ENCODE results near the gene PPP4R3A.
A peak's percentile ranks its signal among the peaks of the same experiment; 100 is the strongest.
"Not testable (repeated sequence)": the region's sequence is repeated elsewhere in the genome, so short reads cannot be mapped to it uniquely, and the experiment has no call there.

The PPP4R3A gene

DNA sequence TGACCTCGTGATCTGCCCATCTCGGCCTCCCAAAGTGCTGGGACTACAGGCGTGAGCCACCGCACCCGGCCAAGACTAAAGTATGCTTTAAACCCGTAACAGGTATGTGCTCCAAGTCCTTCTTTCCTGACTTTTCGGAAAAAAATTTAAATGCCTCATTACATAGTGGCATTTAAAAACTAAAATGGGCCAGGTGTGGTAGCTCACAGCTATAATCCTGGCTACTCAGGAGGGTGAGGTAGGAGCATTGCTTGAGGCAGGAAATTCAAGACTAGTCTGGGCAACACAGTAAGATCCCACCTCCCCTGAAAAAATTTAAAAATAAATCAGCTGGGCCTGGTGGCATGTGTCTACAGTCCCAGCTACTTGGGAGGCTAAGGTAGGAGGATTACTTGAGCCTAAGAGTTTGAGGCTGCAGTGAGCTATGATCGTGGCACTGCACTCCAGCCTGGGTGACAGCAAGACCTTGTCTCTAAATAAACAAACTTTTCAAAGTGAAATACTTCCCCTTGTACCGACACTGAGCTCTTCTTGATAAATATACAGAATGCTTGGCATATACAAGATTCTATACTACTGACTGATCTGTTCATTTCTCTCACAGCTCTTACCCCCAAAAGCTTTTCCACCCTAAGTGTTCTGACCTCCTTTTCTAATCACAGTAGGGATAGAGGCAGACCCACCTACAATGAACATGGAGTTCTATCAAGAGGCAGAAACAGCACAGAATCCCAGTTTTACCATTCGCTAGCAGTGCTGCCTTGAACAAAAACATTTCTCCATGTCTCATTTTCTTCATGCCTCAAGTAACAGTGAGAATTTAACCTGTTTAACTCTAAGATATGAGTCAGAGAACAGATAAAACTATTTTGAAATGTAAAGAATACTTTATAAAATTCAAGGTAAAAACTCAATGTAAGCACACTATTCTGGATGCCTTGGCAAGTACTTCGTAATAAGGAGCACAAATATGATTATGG lies 7.9 kb downstream of the PPP4R3A start:
- no peak for DNase-seq

DNA sequence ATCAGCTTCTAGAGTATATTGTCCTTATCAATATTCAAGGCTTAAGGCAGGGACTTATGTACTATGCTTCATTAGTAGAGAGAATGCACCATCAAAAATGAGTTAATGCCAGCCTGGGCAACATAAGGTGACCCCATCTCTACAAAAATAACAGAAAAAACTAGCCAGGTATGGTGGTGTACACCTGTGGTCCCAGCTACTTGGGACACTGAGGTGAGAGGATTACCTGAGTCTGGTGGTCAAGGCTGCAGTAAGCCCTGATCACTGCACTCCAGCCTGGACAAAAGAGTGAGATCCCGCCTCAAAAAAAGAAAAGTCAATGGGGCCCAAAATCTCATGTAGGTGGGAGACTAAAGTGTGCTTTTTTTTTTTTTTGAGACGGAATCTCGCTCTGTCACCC lies 8.8 kb downstream of the PPP4R3A start:
- DNase-seq = no peak

DNA sequence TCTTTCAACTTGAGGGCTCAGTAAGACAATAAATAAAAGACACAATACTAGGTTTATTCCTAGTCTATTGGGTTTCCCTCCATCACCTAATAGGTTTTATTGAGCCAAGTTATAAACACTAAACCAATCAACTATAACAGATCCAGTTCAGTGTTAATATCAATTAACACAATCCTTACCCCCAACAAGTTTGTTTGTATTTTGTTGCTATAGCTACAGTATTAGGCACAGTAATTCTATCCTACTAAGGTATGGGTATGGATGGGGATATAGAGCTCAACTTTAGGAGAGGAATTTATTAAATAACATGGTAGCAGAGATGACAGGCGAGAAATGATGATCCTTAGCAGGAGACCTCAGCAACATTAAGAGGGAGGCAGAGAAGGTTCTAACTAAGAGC lies 13.3 kb downstream of the PPP4R3A start:
- no peak for DNase-seq

DNA sequence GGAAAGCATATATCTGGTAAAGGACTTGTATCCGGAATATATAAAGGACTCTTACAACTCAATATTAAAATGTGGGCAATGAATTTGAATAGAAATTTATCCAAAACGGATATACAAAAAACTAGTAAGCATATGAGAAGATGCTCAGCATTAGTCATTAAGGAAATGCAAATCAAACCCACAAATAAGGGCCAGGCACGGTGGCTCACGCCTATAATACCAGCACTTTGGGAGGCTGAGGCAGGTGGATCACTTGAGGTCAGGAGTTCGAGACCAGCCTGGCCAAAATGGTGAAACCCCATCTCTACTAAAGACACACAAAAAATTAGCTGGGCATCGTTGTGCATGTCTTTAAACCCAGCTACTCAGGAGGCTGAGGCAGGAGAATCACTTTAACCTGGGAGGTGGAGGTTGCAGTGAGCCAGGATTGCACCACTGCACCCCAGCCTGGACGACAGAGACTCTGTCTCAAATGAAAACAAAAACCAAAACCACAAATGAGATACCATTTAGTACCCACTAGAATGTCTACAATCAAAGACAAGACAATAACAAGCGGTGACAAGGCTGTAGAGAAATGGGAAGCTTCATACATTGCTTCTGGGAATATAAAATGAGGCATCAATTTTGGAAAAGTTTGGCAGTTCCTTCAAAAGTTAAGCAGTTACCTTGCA lies 15.6 kb downstream of the PPP4R3A start:
- not testable (repeated sequence) for DNase-seq

DNA sequence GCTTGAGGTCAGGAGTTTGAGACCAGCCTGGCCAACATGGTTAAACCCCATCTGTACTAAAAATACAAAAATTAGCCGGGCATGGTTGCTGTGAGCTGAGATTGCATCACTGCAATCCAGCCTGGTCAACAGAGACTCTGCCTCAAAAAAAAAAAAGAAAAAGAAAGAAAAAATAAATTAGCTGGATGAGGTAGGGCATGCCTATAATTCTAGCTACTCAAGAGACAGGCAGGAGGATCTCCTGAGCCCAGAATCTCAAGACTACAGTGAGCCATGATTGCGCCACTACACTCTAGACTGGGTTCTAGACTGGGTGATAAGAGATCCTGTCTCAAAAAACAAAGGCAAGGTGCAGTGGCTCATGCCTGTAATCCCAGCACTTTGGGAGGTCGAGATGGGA lies 16.9 kb downstream of the PPP4R3A start:
- peak; percentile 21 for DNase-seq

DNA sequence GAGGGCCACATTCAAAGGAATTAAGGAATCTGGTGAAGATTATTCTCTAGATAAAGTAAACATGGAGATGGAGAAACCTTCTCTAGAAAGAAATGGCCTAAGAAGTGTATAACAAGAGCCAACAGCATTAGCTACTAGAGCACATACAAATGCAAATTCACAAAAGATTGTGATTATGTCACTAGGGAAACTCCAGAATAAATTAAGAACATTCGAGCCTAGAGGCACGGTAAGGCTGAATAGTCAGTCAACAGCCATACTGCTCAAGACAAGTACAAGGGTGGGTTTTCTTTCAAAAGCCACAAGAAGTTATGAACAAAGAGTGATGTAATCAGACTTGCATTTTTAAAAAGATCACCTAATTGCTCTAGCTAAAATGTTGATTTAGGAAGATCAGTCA lies 25.4 kb downstream of the PPP4R3A start:
- DNase-seq = no peak

DNA sequence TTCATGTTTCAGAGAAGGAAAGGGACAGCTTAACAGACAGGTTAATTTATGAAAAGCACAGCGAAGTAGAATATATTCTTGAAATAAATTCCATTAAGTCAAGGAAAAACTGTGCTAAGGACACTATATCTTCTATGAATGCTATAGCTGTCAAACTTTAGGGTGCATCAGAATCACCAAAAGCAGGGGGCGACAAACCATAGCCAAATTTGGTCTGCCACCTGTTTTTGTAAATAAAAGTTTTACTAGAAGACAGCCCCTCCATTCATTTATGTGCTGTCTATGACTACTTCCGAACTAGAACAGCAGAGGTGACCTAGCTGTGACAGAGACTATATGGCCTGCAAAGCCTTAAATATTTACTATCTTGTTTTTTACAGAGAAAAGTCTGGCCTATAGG lies 25.9 kb downstream of the PPP4R3A start:
- no peak for DNase-seq

DNA sequence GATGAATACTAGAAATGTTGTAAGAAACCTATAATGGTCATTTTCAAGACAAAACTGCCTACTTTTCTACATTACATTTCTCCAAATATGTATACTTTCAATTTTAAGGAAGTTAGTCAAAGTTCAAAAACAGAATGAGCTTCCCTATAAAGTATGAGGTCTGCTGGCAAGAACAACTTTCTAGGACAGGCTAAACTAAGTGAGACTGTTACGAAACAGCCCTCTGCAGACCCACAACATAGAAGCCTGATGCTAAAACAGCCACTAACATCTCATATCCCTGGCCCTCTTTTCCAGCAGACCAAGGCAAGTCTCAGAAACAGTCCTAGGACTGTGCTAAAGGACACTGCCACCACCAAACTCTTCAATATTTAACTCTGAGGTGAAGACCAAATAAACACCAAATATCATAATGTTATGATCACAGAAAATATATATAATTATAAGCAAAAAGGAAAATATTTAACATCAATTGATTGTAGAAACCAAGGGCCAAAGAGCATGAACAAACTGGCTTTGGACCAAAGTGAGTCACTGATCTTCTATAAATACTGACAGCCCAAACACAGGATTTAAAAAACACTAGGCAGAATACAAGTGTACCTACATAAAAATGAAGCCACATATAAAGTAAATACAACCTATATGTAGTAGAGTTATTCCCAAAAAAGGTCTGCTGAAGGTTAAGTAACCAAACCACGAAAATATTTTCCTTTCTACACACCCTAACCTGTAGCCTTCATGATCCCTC lies 27.7 kb downstream of the PPP4R3A start:
- no peak for DNase-seq

DNA sequence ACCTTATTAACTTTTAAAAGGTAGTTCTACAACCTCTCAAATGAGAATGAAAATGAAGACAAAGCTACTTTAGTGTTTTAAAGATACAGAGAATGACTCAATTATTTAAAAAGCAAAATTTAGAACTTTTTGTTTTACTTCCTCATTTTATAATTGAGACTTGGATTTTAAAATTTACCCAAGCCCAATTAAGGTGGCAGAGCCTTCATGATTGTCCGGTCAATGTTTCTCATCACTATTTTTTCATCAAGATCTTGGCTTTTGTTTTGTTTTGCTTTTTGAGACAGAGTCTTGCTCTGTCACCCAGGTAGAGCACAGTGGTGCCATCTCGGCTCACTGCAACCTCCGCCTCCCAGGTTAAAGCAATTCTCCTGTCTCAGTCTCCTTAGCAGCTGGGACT lies 32.7 kb downstream of the PPP4R3A start:
- DNase-seq = no peak

DNA sequence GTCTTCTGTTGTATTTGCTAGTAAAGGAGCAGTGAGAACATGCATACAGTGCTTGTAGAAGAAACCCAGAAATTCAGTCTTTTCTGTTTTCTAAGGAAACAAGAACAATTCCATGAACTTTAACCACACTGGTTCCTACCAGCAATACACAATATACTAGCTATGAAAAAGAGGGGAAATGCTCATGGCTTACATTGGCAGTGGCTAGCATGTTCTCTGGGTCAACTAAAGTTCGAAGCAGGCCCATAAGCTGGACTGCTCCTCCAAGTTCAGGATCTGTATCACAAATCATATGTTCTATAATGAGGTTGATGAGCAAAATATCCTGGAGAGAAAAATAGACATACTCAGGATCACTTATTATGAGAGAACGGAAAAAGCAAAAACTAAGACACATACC lies 37.1 kb downstream of the PPP4R3A start:
- DNase-seq = no peak

DNA sequence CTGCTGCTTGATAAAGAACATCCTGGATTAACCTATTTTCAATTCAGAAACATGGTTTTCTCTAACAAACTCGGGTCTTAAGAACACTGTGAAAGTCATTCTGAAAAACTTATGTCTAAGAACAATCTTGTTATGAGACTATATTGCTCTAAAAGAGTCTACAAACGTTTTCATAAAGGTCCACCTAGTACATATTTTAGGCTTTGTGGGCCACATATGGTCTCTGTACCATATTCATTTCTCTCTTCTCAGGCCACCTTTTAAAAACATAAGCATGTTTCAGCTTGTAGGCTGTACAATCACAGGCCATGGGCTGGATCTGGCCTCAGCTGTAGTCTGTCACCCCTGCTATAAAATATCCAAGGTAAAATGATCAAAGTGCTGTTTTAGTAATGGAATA lies 39.9 kb downstream of the PPP4R3A start:
- DNase-seq = no peak

DNA sequence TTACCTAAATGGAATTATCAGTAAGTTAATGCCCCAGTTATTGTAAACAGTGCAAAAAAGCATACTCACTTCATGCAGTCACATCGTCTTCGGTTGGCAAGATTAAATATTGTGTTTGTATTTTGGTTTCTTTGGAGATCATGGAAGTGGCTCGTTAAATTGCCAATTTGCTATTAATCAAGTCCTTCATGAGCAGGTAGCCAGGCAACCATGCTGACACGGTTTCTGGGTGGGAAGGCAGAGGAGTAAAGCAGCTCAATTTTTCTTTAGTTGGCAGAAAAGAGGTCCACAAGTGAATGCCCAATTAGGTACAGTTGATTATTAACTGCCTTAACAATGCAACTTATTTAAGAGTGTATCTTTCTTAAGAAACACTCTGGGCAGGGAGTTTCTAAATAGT lies 43.9 kb downstream of the PPP4R3A start:
- DNase-seq = no peak

DNA sequence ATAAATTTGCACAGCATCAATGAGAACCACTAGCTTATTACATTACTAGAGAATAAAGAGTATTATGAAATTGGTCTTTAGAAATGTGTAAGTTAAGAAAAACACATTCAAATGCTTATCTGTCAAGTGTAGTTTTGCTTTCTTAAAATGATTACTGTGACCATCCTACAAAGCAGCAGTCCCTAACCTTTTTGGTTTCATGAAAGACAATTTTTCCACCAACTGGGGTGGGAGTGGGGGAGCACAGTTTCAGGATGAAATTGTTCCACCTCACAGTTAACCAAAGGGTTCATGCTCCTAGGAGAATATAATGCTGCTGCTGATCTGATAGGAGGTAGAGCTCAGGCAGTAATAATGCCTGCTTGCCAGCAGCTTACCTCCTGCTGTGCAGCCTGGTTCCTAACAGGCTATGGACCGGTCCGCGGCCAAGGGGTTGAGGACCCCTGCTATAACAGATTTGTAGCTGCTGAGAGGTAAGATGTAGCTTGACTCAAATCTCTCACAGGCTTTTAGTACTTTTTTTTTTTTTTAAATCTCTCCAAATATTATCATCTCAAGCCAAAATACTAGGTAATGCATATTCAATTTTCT lies 45.4 kb downstream of the PPP4R3A start:
- DNase-seq = no peak

DNA sequence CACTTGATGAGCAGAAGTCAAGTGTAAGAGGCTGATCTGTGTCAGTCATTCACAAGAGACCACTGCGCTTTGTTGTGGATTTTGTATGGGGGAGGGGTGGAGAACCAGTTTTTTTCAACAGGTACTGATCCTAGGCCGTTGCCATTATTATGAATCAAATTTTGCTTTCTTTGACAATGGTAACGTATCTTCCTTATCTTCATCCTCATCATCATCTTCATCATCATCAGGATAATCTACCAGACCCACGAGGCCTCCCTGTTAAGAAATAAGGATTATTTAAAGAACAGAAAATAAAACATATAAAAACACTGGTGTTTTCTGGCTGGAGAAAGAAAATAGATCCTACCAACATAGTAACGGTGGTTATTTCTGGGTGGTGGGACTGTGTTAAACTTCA lies 51.5 kb downstream of the PPP4R3A start:
- no peak for DNase-seq

DNA sequence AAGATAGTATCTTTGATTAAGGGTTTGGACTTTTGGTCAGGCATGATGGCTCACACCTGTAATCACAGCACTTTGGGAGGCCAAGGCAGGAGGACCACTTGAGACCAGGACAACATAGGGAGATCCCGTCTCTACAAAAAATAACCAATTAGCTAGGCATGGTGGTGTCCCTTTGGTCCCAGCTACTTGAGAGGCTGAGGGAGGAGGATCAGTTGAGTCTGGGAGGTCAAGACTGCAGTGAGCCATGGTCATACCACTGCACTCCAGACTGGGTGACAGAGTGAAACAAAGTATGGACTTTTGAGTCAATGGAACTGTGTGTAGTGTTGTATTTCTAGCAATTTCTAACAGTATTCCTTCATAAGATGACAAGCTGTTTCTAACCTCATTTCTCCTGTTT lies 53.8 kb downstream of the PPP4R3A start:
- no peak for DNase-seq

DNA sequence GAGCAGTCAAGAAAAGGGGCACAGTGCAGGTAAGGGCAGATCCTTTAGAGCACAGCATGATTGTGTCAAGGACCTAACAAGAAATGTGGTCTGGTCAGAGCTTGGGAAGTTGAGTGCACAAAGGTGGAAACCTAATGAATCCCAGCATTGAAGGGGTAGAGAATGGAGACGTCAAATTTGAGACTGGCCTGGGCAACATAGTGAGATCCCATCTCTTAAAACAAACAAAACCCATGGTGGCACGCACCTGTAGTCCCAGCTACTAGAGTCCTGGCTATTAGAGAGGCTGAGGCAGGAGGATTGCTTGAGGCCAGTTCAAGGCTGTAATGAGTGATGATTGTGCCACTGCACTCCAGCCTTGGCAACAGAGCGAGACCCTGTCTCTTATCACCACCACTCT lies 55.5 kb downstream of the PPP4R3A start:
- no peak for DNase-seq

DNA sequence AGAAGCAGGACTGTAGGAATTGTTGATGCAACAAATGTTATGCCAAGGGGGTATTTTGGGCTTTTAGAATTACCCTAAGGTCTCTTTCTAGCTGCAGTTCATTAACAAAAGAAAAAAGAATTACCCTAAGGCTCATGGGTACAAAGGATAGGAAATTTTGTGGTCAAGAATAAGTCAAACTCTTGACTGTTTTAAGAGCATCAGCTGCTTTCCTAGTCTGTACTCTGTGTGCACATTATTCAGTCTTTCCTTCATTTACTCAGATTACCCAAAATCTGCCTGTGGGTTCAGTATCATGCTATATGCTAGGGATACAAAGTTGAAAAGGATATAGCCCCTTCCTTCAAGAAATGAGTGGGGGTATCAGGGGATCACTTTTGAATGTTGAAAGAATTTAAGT lies 56.0 kb downstream of the PPP4R3A start:
- no peak for DNase-seq

DNA sequence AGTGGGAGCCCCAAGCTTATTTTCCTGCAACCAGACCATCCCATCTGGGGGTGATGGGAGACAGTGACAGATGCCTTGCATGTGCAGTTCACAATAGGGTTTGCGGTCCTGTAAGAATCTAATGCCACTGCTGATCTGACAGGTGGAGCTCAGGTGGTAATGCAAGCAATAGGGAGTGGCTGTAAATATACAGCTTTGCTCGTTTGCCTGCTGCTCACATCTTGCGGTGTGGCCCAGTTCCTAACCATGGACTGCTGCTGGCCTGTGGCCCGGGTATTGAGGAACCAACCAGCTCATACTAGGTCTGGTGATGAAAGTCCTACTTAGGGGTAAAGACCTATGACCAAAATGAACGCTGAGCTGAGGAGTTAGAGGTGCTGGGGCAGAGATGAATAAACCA lies 56.4 kb downstream of the PPP4R3A start:
- DNase-seq = no peak

DNA sequence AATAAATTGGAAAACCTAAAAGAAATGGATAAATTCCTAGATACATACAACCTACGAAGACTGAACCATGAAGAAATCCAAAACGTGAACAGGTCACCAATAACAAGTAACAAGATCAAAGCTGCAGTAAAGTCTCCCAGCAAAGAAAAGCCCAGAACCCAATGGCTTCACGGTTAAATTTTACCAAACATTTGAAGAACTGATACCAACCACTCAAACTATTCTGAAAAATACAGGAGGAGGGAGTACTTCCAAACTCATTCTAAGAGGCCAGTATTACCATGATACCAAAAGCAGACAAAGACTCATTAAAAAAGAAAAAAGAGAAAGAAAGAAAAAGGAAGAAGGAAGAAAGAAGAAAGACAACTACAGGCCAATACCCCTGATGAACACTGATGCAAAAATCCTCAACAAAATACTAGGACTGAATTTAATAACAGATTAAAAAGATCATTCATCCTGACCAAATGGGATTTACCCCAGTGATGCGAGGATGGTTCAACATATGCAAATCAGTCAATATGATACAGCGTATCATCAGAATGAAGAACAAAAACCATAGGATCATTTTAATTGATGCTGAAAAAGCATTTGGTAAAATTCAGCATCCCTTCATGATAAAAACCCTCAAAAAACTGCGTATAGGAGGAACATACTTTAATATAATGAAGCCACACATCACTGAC lies 65.6 kb downstream of the PPP4R3A start:
- no peak for DNase-seq

DNA sequence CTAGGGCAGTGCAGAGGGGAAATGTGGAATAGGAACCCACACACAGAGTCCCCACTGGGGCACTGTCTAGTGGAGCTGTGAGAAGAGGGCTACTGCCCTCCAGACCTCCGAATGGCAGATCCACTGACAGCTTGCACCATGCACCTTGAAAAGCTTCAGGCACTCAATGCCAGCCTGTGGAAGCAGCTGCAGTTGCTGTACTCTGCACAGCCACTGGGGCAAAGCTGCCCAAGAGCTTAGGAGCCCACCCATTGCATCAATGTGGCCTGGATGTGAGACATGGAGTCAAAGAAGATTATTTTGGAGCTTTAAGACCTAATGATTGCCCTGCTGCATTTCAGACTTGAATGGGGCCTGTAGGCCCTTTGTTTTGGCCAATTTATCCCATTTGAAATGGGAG lies 70.8 kb downstream of the PPP4R3A start:
- no peak for DNase-seq

DNA sequence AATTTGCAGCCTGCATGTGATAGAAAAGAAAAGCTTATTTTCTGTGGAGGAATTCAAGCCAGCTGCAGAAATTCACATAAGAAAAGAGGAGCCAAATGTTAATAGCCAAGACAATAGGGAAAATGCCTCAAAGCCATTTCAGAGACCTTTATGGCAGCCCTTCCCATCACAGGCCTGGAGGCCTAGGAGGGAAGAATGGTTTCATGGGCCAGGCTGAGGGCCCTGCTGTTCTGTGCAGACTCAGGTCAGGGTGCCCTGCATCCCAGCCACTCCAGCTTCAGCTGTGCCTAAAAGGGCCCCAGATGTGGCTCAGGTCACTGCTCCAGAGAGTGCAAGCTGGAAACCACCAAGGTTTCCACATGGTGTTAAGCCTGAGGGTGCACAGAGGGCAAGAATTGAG lies 71.3 kb downstream of the PPP4R3A start:
- DNase-seq = no peak

DNA sequence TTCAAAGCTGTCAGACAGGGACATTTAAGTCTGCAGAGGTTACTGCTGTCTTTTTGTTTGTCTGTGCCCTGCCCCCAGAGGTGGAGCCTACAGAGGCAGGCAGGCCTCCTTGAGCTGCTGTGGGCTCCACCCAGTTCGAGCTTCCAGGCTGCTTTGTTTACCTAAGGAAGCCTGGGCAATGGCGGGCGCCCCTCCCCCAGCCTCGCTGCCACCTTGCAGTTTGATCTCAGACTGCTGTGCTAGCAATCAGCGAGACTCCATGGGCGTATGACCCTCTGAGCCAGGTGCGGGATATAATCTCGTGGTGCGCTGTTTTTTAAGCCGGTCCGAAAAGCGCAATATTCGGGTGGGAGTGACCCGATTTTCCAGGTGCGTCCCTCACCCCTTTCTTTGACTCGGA lies 73.8 kb downstream of the PPP4R3A start:
- not testable (repeated sequence) for DNase-seq

DNA sequence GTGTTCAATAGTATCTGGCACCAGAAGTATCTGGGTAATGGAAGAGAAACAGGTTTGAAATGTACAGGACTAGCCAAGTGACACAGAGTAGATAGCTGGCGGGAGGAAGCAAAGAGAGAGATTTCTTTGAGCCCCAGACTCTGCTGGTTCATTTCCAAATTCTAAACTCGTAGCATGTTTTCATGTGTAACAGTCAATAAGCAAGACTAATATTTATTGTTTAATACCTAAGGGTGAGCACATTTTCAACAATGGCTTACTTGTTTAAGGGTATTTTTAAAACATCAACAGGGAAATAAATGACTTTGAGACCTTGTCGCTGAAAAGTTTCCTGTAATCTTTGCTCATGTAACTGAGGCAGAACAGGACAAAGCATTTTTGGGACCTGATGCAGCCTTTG lies 80.7 kb downstream of the PPP4R3A start:
- no peak for DNase-seq
